HFF-Myc (cell line): ENCODE results near the gene SYNDIG1L.
"Not testable (repeated sequence)": the region's sequence is repeated elsewhere in the genome, so short reads cannot be mapped to it uniquely, and the experiment has no call there.

Source experiments
- DNase-seq: peaks from one replicate; pipeline ENCODE4 v3.0.0-alpha.2; 2011; ENCODE audit warnings: low read depth; ENCODE audit errors: extremely low read depth
- H3K4me3 ChIP-seq: replicated peaks from 2 replicates; pipeline ENCODE4 v1.5.1; 2011; ENCODE audit warnings: low read depth, mild to moderate bottlenecking, control low read depth, low read length
- TF ChIP-seq, protein P1 (sequence below): IDR thresholded peaks from 2 replicates; pipeline ENCODE4 v1.5.1; 2012; ENCODE audit warnings: mild to moderate bottlenecking, low read depth, low read length, control low read depth; ENCODE audit errors: missing control alignments

The SYNDIG1L gene

DNA sequence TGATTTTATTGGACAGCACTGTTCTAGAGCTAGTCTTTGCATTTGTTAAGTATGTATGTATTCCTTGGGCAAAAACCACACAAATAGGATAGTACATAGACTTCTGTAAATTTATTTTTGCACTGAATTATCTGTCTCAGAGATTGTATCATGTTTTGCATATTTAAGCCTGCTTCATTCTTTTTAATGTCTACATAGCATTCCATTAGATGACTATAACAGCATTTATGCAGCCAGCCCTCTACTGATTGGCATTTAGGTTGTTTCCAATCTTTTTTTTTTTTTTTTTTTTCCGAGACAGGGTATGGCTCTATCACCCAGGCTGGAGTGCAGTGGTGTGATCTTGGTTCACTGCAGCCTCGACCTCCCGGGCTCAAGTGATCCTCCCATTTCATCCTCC, 34.5 kb downstream of the SYNDIG1L start:
- TF ChIP-seq, protein P1, sequence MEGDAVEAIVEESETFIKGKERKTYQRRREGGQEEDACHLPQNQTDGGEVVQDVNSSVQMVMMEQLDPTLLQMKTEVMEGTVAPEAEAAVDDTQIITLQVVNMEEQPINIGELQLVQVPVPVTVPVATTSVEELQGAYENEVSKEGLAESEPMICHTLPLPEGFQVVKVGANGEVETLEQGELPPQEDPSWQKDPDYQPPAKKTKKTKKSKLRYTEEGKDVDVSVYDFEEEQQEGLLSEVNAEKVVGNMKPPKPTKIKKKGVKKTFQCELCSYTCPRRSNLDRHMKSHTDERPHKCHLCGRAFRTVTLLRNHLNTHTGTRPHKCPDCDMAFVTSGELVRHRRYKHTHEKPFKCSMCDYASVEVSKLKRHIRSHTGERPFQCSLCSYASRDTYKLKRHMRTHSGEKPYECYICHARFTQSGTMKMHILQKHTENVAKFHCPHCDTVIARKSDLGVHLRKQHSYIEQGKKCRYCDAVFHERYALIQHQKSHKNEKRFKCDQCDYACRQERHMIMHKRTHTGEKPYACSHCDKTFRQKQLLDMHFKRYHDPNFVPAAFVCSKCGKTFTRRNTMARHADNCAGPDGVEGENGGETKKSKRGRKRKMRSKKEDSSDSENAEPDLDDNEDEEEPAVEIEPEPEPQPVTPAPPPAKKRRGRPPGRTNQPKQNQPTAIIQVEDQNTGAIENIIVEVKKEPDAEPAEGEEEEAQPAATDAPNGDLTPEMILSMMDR = no peak
- H3K4me3 ChIP-seq = no peak overlapping the region
- no peak for DNase-seq

DNA sequence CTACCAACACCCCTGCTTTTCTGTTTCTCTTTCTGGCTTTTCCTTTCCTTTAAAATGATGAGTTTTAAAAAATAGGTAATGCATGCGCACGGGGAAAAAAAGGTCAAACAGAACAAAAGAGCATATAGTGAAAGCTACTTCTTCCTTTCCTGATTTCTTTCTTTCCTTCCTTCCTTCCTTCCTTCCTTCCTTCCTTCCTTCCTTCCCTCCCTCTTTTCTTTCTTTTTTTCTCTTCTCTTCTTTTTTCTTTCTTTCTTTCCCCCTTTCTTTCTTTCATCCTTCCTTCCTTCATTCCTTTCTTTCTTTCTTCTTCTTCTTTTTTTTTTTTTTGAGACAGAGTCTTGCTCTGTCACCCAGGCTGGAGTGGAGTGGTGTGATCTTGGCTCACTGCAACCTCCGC, 35.5 kb downstream of the SYNDIG1L start:
- H3K4me3 ChIP-seq, DNase-seq: not testable (repeated sequence)

DNA sequence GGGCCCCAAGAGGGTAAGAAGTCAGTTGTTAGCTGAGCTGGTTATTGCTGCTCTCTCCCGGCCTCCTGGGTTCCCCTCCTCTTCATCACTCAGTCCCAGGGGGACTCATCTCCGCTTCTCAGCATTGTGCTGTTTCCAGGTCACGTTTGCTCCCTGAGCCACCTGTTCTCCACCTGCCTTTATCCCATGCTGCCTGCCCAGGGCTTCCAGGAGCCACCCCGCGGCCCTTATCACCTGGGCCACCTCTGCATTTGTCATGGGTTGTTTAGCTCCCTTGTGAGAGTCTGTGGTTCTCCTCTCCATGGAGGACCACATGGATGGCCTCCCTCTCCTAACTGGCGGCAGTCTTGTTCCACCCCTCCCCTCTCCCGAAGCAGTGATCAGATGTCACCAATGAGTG, 36.0 kb downstream of the SYNDIG1L start:
- H3K4me3 ChIP-seq = no peak overlapping the region
- DNase-seq = no peak
- TF ChIP-seq, protein P1 = no peak

DNA sequence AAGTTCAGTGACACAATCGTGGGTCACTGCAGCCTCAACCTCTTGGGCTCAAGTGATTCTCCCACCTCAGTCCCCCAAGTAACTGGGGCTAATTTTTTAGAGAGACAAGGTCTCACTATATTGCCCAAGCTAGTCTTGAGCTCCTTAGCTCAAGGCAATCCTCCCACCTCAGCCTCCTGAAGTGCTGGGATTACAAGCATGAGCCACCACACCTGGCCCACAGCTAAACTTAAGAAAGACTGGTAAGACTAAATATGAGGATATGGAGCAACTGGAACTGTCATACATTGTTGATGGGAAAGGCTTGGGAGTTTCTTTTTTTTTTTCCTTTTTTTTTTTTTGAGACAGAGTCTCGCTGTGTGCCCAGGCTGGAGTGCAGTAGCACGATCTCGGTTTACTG, 43.8 kb downstream of the SYNDIG1L start:
- TF ChIP-seq, protein P1 = no peak
- no peak overlapping the region for H3K4me3 ChIP-seq
- no peak for DNase-seq

DNA sequence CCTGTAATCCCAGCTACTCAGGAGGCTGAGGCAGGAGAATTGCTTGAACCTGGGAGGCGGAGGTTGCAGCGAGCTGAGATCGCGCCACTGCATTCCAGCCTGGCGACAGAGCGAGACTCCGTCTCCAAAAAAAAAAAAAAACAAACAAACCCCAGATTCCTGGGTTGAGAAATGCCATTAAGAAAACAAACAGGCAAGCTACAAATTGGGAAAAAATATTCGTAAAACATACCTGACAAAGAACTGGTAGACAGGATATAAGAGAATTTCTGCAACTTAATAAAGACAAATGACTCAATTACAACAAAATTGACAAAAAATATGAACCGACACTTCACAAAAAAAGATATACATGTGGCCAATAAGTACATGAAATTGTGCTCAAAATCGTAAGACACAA, 44.4 kb downstream of the SYNDIG1L start:
- DNase-seq, H3K4me3 ChIP-seq: not testable (repeated sequence)

DNA sequence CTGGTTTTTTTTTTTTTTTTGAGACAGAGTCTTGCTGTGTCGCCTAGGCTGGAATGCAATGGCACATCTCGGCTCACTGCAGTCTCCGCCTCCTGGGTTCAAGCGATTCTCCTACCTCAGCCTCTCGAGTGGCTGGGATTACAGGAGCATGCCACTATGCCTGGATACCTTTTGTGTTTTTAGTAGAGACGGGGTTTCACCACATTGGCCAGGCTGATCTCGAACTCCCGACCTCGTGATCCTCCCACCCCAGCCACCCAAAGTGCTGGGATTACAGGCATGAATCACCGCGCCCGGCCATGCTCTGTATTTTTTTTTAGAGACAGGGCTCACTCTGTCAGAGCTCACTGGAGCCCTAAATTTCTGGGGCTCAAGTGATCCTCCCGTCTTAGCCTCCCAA, 45.2 kb downstream of the SYNDIG1L start:
- no peak for DNase-seq
- no peak overlapping the region for H3K4me3 ChIP-seq
- TF ChIP-seq, protein P1 = no peak

DNA sequence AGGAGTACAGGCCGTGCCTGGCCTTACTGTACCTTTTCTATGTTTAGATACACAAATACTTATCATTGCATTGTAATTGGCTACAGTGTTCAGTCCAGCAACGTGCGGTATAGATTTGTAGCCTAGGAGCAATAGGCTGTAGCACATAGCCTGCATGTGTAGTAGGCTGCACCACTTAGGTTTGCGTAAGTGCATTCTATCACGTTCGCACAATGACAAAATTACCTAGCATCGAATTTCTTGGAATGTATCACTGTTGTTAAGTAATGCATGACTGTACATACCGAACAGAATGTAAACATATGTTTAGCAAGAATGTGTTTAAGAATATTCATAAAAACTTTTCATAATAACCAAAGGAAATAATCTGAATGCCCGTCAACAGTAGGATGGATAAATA, 45.8 kb downstream of the SYNDIG1L start:
- TF ChIP-seq, protein P1 = no peak
- DNase-seq = no peak
- no peak overlapping the region for H3K4me3 ChIP-seq

DNA sequence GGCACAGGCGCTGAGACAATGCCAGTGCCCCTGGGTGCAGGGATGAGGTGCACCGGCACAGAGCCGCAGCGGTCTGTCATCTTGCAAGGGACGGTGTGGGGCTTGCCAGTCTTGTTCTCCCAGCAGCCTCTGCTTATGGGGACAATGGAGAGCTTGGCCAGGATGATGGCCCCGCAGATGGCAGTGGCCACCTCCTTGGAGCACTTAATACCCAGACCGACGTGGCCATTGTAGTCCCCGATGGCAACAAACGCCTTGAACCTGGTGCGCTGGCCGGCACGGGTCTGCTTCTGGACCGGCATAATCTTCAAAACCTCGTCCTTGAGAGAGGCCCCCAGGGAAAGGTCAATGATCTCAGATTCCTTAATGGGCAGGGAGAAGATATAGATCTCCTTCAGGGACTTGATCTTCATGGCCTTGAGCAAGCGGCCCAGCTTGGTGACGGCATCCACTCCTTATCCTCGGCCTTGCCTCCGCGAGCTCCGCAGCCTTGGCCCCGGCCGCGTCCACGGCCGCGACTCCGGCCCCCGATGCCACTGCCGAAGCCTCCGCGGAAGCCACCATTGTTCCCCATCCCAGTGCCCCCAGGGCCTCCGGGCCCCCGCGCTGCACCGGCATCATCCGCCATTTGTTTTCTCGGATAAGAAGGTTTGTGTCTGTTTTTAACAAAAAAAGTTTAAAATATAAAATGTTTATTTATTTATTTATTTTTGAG, 47.9 kb downstream of the SYNDIG1L start:
- H3K4me3 ChIP-seq = no peak overlapping the region
- TF ChIP-seq, protein P1 = no peak
- DNase-seq = no peak
